Naive thymus-derived CD4-positive, alpha-beta T cell (primary cell): ENCODE results near the gene KLHL4. TPM values are rescaled to one million over a fixed set of nuclear protein-coding genes. Genes with fewer than 3 reads are reported as not detected.
"Not testable (repeated sequence)": the region's sequence is repeated elsewhere in the genome, so short reads cannot be mapped to it uniquely, and the experiment has no call there.

Source experiments
- ATAC-seq: fragments of 150-1000 bp; cut with Tn5 transposase; 2 replicates; pipeline ENCODE4 v1.10.0; 2021; ENCODE audit warnings: mild to moderate bottlenecking, moderate library complexity
- CTCF ChIA-PET: fragments of 350-600 bp; sonication (Branson Sonifier 250); formaldehyde crosslinking; loops from one replicate; lab custom pipeline; 2021; ENCODE audit warnings: antibody characterized with exemption; lab: Charles Lee
- POLR2A ChIA-PET: fragments of 350-600 bp; sonication (Branson Sonifier 250); formaldehyde crosslinking; loops from one replicate; lab custom pipeline; 2021; ENCODE audit warnings: antibody characterized with exemption, inconsistent platforms; lab: Charles Lee
- DNase-seq, 9 donors: peaks; one replicate each; pipeline versions ENCODE4 v3.0.0 to v3.0.0-alpha.2; 2020 to 2022; ENCODE audit warnings: mixed read lengths in 1 of 9
- H3K27ac ChIP-seq: one replicate; pipeline ENCODE4 v1.7.0; 2013; ENCODE audit warnings: mild to moderate bottlenecking, low read depth, low read length, moderate library complexity
- H3K27me3 ChIP-seq, 2 donors: one replicate each; pipeline ENCODE4 v1.7.0; 2013; ENCODE audit warnings: low read length in 2 of 2, mild to moderate bottlenecking in 2 of 2, moderate library complexity in 2 of 2; ENCODE audit not compliant: control insufficient read depth in 2 of 2, insufficient read depth in 2 of 2
- H3K36me3 ChIP-seq, 3 experiments: 1 replicate in 2 of 3; 2 replicates in 1 of 3; pipeline ENCODE4 v1.7.0; 2013; ENCODE audit warnings: low read length in 3 of 3, mild to moderate bottlenecking in 3 of 3, moderate library complexity in 1 of 3; ENCODE audit not compliant: insufficient read depth in 3 of 3, control insufficient read depth in 2 of 3
- H3K4me1 ChIP-seq, 2 donors: one replicate each; pipeline ENCODE4 v1.7.0; 2013; ENCODE audit warnings: low read length in 2 of 2, mild to moderate bottlenecking in 2 of 2, moderate library complexity in 1 of 2; ENCODE audit not compliant: control insufficient read depth in 2 of 2, insufficient read depth in 2 of 2
- H3K4me3 ChIP-seq: 2 replicates; pipeline ENCODE4 v1.7.0; 2013; ENCODE audit warnings: mild to moderate bottlenecking, low read length
- H3K9me3 ChIP-seq, 3 experiments: 1 replicate in 2 of 3; 2 replicates in 1 of 3; pipeline ENCODE4 v1.7.0; 2013; ENCODE audit warnings: low read length in 3 of 3; ENCODE audit not compliant: control insufficient read depth in 2 of 3
- H3K27ac Mint-ChIP-seq, 9 donors: one replicate each; pipeline ENCODE4 v1.8.0; 2020 to 2022; ENCODE audit warnings: mixed read lengths in 9 of 9, mild to moderate bottlenecking in 8 of 9, moderate library complexity in 5 of 9, inconsistent platforms in 2 of 9
- H3K27me3 Mint-ChIP-seq, 5 donors: one replicate each; pipeline ENCODE4 v1.8.0; 2021 to 2022; ENCODE audit warnings: mixed read lengths in 5 of 5, mild to moderate bottlenecking in 1 of 5
- H3K36me3 Mint-ChIP-seq, 5 donors: one replicate each; pipeline ENCODE4 v1.8.0; 2020 to 2022; ENCODE audit warnings: mixed read lengths in 5 of 5, mild to moderate bottlenecking in 3 of 5, inconsistent platforms in 1 of 5
- H3K4me1 Mint-ChIP-seq, 7 donors: one replicate each; pipeline ENCODE4 v1.8.0; 2020 to 2022; ENCODE audit warnings: mixed read lengths in 7 of 7, mild to moderate bottlenecking in 3 of 7, inconsistent platforms in 1 of 7
- H3K4me3 Mint-ChIP-seq, 10 donors: one replicate each; pipeline ENCODE4 v1.8.0; 2020 to 2022; ENCODE audit warnings: mild to moderate bottlenecking in 10 of 10, mixed read lengths in 10 of 10, moderate library complexity in 6 of 10, inconsistent platforms in 2 of 10
- H3K9me3 Mint-ChIP-seq, 11 donors: one replicate each; pipeline ENCODE4 v1.8.0; 2020 to 2022; ENCODE audit warnings: mixed read lengths in 11 of 11, mild to moderate bottlenecking in 4 of 11, inconsistent platforms in 1 of 11, moderate library complexity in 1 of 11
- intact Hi-C, 2 donors: fragments of 100-400 bp; cut with micrococcal nuclease; formaldehyde crosslinking; loops; one replicate each; pipeline ENCODE4 v1.15.1; 2023
- polyA plus RNA-seq, 2 donors: library from polyadenylated mRNA; unstranded; fragments of 300-500 nt; fragmentation: Illumina TruSeq; gene quantifications; one replicate each; pipeline ENCODE4 v1.2.3, GENCODE V29; 2021
- total RNA-seq, 6 experiments: library from RNA in 5 of 6; stranded (reverse) in 5 of 6; gene quantifications; 1 replicate in 5 of 6; 2 replicates in 1 of 6; pipeline ENCODE4 v1.2.3 and lab custom pipeline; 2021 to 2026

KLHL4 gene, protein sequence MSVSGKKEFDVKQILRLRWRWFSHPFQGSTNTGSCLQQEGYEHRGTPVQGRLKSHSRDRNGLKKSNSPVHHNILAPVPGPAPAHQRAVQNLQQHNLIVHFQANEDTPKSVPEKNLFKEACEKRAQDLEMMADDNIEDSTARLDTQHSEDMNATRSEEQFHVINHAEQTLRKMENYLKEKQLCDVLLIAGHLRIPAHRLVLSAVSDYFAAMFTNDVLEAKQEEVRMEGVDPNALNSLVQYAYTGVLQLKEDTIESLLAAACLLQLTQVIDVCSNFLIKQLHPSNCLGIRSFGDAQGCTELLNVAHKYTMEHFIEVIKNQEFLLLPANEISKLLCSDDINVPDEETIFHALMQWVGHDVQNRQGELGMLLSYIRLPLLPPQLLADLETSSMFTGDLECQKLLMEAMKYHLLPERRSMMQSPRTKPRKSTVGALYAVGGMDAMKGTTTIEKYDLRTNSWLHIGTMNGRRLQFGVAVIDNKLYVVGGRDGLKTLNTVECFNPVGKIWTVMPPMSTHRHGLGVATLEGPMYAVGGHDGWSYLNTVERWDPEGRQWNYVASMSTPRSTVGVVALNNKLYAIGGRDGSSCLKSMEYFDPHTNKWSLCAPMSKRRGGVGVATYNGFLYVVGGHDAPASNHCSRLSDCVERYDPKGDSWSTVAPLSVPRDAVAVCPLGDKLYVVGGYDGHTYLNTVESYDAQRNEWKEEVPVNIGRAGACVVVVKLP
- total RNA-seq (not detected), polyA plus RNA-seq (under 1 TPM in 1 of 2 donors, not detected in 1; 0.02 TPM), total RNA-seq (lab: John Stamatoyannopoulos, UW) (not detected)

DNA sequence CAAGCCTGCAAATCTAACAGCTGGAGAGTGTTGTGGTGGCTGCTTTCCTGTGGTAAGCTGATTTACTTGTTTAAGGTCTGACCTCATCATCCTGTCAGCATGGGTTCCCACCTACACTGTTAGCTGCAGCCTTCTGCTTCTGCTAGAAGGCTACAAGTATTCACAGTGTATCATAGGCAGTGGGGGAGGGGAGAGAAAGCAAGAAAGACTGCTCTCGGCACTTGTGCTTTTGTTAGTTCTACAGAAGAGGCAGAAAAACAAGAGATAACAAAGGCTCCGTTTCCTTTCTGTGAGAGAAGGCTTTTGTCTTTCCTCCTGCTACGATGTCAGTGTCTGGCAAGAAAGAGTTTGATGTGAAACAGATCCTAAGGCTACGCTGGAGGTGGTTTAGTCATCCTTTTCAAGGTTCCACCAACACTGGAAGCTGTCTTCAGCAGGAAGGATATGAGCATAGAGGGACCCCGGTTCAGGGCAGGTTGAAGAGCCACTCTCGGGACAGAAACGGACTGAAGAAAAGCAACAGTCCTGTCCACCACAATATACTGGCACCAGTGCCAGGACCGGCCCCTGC, at the start of gene KLHL4:
KLHL4 (plus strand) TSS at position 232 of the 571 bp plus-strand sequence; CDS start at position 324, 92 bp downstream.
- ATAC-seq (no peak), DNase-seq (no peak)
- Mint-ChIP-seq H3K36me3 (no peaks in the 10 kb centered on the region), H3K4me1 (no peaks in the 10 kb centered on the region), H3K27me3 (no peaks in the 10 kb centered on the region), H3K9me3 (peaks cover 0 to 1% (median 0%) of the 10 kb centered on the region in 11 donors), H3K4me3 (no peak within 1 kb of the TSS), H3K27ac (no peak within 1 kb of the TSS)
- Histone ChIP-seq H3K36me3 (no peaks in the 10 kb centered on the region), H3K27ac (no peak within 1 kb of the TSS), H3K27me3 (no peaks in the 10 kb centered on the region), H3K9me3 (no peaks in the 10 kb centered on the region), H3K4me1 (no peaks in the 10 kb centered on the region), H3K4me3 (no peak within 1 kb of the TSS)
- ChIA-PET POLR2A (no interaction called here), CTCF (no interaction called here)
- intact Hi-C loops, result no loop called here

DNA sequence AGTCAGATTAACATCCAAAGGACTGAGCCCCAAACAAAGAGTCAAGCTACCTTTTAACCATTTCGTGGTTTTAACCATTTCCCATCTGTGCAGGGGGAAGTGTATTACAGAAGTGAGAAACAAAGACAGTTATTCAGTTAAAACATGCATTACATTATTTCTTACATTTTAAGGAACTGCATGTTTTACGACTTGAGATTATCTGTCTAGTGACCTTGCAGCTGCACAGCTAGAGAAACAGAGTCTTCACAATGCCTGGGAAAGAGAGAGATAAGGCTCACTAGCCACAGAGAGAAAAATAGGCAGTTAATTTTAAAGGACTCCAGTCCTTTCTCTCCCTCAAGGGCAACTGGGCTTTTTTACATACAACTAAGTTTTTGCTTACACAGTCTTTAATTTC, 48.7 kb upstream of the KLHL4 start:
- Histone ChIP-seq H3K4me3 (no peak overlapping the region), H3K27ac (no peak overlapping the region), H3K4me1 (no peaks in the 10 kb centered on the region), H3K36me3 (no peaks in the 10 kb centered on the region), H3K27me3 (no peaks in the 10 kb centered on the region), H3K9me3 (no peaks in the 10 kb centered on the region)
- no peak overlapping the region for H3K27ac Mint-ChIP-seq
- intact Hi-C loops, result no loop called here
- POLR2A ChIA-PET, result no interaction called here
- CTCF ChIA-PET, result no interaction called here
- no peaks in the 10 kb centered on the region for H3K36me3 Mint-ChIP-seq
- DNase-seq, result no peak
- no peaks in the 10 kb centered on the region for H3K27me3 Mint-ChIP-seq
- H3K9me3 Mint-ChIP-seq, result peaks cover 0 to 13% (median 2%) of the 10 kb centered on the region in 11 donors
- ATAC-seq, result no peak
- H3K4me1 Mint-ChIP-seq, result no peaks in the 10 kb centered on the region
- no peak overlapping the region for H3K4me3 Mint-ChIP-seq

DNA sequence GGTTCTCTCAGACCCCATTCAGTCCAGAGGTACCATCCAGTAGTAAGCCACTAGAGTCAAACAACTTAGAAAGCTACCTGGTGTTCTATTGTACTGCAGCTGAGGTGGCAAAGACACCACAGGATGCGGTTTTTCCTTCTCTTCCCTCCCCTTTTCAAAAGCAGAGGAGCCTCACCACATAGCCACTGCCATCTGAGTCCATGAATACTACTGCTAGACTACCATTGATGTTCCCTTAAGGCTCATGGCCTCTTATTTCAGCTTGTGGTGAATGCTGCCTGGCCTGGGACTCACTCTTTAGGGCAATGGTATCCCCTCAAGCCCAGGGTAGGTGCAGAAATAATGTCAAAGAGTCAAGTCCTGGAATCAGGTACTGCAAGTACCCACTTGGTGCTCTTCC, 41.8 kb upstream of the KLHL4 start:
- H3K36me3 ChIP-seq, result no peaks in the 10 kb centered on the region
- intact Hi-C loops, result no loop called here
- Mint-ChIP-seq H3K36me3 (no peaks in the 10 kb centered on the region), H3K4me1 (no peaks in the 10 kb centered on the region), H3K27ac (no peak overlapping the region), H3K27me3 (no peaks in the 10 kb centered on the region), H3K4me3 (no peak overlapping the region), H3K9me3 (peaks cover 0 to 4% (median 0%) of the 10 kb centered on the region in 11 donors)
- no peak for ATAC-seq
- POLR2A ChIA-PET, result no interaction called here
- no peaks in the 10 kb centered on the region for H3K27me3 ChIP-seq
- H3K4me1 ChIP-seq, result no peaks in the 10 kb centered on the region
- H3K27ac ChIP-seq, result no peak overlapping the region
- H3K9me3 ChIP-seq, result no peaks in the 10 kb centered on the region
- no peak overlapping the region for H3K4me3 ChIP-seq
- no peak for DNase-seq
- CTCF ChIA-PET, result no interaction called here

DNA sequence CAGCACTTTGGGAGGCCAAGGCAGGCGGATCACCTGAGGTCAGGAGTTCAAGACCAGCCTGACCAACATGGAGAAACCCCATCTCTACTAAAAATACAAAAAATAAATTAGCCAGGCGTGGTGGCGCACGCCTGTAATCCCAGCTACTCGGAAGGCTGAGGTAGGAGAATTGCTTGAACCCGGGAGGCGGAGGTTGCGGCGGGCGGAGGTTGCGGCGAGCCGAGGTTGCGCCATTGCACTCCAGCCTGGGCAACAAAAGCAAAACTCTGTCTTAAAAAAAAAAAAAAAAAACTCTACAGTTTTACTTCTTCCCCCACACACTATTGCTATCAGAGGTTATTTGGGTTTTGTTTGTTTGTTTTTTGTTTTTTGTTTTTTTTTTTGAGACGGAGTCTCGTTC, 38.9 kb upstream of the KLHL4 start:
- POLR2A ChIA-PET, H3K27me3 Mint-ChIP-seq, H3K9me3 Mint-ChIP-seq, H3K4me3 Mint-ChIP-seq, ATAC-seq, H3K36me3 Mint-ChIP-seq, H3K27ac ChIP-seq, H3K4me3 ChIP-seq, H3K4me1 Mint-ChIP-seq, CTCF ChIA-PET, H3K9me3 ChIP-seq, intact Hi-C loops, H3K27me3 ChIP-seq, H3K27ac Mint-ChIP-seq, H3K36me3 ChIP-seq, DNase-seq, H3K4me1 ChIP-seq: not testable (repeated sequence)

DNA sequence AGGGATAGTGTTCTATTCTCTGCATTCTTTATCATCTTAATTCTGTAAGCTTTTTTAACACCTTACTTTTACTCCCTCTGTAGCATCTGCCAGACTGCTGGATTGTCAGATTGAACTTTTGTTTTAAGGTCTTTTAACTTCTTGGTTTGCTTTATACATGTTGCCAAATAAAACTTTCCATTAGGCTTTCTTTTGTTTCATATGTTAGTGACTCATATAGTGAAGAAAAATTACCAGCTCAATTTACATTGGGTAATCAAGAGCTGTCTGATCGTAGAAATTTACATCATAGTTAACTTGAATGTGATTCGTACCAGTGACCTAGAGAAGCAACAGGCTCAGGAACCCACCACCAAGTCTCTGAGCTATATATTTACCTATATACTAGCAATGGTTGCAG, 28.5 kb upstream of the KLHL4 start:
- Mint-ChIP-seq H3K27me3 (no peaks in the 10 kb centered on the region), H3K27ac (no peak overlapping the region), H3K36me3 (peaks cover 0 to 5% (median 0%) of the 10 kb centered on the region in 5 donors), H3K4me3 (no peak overlapping the region), H3K9me3 (peaks cover 0 to 4% (median 0%) of the 10 kb centered on the region in 11 donors), H3K4me1 (no peaks in the 10 kb centered on the region)
- no peak overlapping the region for H3K4me3 ChIP-seq
- no peak overlapping the region for H3K27ac ChIP-seq
- no peaks in the 10 kb centered on the region for H3K36me3 ChIP-seq
- H3K27me3 ChIP-seq, result no peaks in the 10 kb centered on the region
- H3K4me1 ChIP-seq, result no peaks in the 10 kb centered on the region
- intact Hi-C loops, result no loop called here
- no peaks in the 10 kb centered on the region for H3K9me3 ChIP-seq
- DNase-seq (no peak), ATAC-seq (no peak)
- ChIA-PET CTCF (no interaction called here), POLR2A (no interaction called here)

DNA sequence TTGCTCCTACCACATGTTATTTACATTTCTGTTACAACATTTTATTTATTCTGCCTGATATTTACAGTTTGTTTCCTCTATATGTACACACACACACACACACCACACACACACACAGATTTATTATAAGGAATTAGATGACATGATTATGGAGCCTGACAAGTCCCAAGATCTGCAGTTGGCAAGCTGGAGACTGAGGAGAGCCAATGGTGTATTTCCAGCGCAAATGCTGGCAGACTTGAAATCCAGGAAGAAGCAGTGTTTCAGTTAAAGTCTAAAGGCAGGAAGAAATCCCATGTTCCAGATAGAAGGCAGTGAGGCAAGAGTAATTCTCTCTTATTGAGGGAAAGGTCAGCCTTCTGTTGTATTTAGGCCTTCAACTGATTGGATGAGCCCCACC, 1.8 kb upstream of the KLHL4 start:
- H3K27ac Mint-ChIP-seq, result no peak overlapping the region
- no peak for ATAC-seq
- DNase-seq, result no peak
- H3K9me3 Mint-ChIP-seq, result peaks cover 0 to 1% (median 0%) of the 10 kb centered on the region in 11 donors
- intact Hi-C loops, result no loop called here
- ChIA-PET CTCF (no interaction called here), POLR2A (no interaction called here)
- H3K4me3 Mint-ChIP-seq, result no peak overlapping the region
- no peaks in the 10 kb centered on the region for H3K27me3 Mint-ChIP-seq
- Histone ChIP-seq H3K27me3 (no peaks in the 10 kb centered on the region), H3K27ac (no peak overlapping the region), H3K4me1 (no peaks in the 10 kb centered on the region), H3K9me3 (no peaks in the 10 kb centered on the region), H3K36me3 (no peaks in the 10 kb centered on the region), H3K4me3 (no peak overlapping the region)
- no peaks in the 10 kb centered on the region for H3K36me3 Mint-ChIP-seq
- no peaks in the 10 kb centered on the region for H3K4me1 Mint-ChIP-seq
